MM.1S (cell line): ENCODE data around the gene WWTR1.

ENCODE experiments used
- CTCF ChIP-seq: fragments of 300-600 bp; sonication (generic); IDR thresholded peaks from 2 replicates; pipeline ENCODE4 v1.5.1; 2016; ENCODE audit warnings: antibody characterized with exemption, low read length, mixed read lengths
- EZH2phosphoT487 ChIP-seq: fragments of 300-600 bp; sonication (generic); IDR thresholded peaks from 2 replicates; pipeline ENCODE4 v1.6.1; 2018; ENCODE audit warnings: antibody characterized with exemption, low read length

GRCh38 chr3:149494759-149495580 is 162.9 kb downstream of the WWTR1 start:
- TF ChIP-seq CTCF (no peak), EZH2phosphoT487 (no peak)
